Left lobe of liver (tissue), 2 donors: ENCODE data around the gene FCER2. TPM values are rescaled to one million over a fixed set of nuclear protein-coding genes. Genes with fewer than 3 reads are reported as not detected.
A peak's percentile ranks its signal among the peaks of the same experiment; 100 is the strongest.

Experiments
- ATAC-seq: fragments of 200-7000 bp; cut with Tn5 transposase; one replicate; pipeline ENCODE4 v1.9.1; 2020; ENCODE audit warnings: mild to moderate bottlenecking, moderate library complexity
- DNase-seq: peaks from one replicate; pipeline ENCODE4 v3.0.0-alpha.2; 2020; ENCODE audit warnings: low spot score
- total RNA-seq: library from RNA; stranded (reverse); gene quantifications from one replicate; pipeline ENCODE4 v1.2.1, GENCODE V29; 2021
- donor health status: DM: no; HTN: no; CAD: no; lungs with moderate emphysema.
- donor health status: DM: no; HTN: yes; CAD: no.

Gene FCER2
- total RNA-seq, 1 donor from 2014 or later: 0.45 TPM

GRCh38 chr19:7704280-7705060 is 2.5 kb upstream of the FCER2 start:
- ATAC-seq: no peak
- DNase-seq: no peak

DNA sequence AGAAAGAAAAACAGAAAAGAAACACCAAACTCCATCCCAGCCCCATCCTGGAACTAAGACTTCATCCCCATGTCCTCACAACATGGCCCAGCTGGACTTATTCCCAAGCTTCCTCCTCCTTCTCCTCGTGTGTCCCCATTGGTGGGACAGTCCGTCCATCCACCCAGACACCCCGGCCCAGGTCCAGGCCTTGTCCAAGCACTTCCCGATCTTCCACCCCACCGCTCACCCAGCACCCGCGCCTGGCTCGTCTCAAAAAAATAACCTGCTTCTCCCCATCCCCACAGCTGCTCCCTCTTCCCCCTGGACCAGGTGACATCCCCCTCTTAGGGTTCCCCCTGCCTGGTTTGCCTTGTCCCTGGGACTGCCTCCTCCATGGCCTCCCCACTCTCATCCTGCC is 1.4 kb upstream of the FCER2 start:
- no peak for ATAC-seq
- DNase-seq: no peak

DNA sequence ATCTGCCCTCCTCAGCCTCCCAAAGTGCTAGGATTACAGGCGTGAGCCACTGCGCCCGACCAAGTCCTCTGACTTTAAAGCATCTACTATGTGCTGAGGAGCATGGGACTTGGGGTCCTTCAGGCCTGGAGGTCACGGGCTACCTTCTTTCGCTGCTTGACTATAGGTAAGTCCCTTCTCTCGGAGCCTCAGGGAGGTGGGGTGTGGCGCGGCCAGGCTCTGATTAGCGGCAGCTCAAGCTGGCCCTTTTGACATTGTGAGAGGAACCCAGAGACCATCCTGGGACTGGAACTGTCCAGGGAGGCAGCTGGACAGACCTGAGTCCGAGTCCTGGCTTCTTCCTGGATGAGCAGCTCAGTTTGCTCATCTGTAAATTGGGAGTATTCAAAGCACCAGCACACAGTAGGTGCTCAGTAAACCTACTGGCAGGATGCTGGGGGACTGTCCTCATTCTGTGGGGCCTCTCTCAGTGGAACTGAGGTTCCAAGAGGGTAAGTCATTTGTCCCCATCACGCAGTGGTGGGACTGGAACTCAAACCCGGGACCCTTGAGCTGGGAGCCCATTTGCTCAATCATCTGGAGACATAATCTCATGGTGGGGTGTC is 780 bp downstream of the FCER2 start:
- DNase-seq (no peak), ATAC-seq (no peak)

- DNase-seq (no peak), ATAC-seq (no peak)
These were observed 2.2 kb downstream of the FCER2 start for GRCh38 chr19:7699417-7700401.

DNA sequence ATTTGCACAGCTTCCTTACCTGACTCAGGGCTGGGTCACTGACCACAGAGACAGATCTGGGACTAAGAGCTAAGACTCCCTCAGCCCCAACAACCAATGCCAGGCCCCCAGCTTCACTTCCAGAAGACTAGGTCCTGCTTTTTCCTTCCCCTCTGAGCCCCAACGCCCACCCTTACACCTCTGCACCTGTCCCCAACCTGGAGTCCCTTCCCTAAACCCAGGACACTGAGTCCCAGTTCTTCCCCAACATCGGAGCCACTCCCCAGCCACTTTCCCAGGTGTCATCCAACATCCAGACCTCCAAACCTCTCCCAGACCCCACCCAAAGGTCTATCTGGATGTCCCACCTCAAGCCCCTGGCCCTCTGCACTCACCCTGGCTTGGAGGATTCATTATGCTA is 2.9 kb downstream of the FCER2 start:
- ATAC-seq (no peak), DNase-seq (no peak)

DNA sequence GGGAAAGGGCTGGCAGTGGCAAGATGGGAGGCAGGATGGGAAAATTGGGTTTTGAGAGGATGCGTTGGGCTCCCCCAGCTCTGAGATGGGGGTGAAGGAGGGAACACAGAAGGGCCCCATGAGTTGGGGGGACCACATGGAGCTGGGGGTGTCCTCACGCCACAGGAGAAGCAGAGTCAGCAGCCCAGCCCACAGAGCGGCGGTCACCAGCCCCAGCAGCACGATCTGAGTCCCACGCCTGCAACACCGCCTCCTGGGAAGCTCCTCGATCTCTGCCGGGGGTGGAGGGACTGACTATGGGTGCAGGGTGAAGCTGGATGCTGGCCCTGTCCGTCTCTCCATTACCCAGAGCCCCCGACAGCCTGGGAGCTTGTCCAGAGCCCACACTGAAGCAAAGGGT is 3.3 kb downstream of the FCER2 start:
- no peak for ATAC-seq
- no peak for DNase-seq

GRCh38 chr19:7697721-7698287 is 4.1 kb downstream of the FCER2 start:
- no peak for DNase-seq
- ATAC-seq: no peak

DNA sequence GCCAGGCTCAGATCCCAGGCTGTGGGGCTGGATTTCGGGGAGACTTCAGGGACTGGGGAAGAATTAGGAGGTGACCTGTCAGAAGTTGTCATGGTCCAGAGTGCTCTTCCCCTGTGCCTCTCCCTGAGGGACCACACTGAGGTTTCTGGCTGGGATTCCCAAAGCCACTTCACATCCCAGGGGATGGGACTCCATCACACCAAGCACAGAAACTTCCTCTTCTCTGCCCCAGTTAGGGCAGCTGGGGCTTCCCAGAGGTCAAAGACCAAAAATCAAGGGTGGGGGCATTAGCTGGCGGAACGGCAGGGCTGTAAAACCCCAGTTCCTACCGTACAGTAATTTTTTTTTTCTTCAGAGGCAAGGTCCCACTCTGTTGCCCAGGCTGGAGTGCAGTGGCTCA is 7.4 kb downstream of the FCER2 start:
- ATAC-seq (no peak), DNase-seq (no peak)

GRCh38 chr19:7692417-7693088 is 9.4 kb downstream of the FCER2 start:
- ATAC-seq: no peak
- no peak for DNase-seq

DNA sequence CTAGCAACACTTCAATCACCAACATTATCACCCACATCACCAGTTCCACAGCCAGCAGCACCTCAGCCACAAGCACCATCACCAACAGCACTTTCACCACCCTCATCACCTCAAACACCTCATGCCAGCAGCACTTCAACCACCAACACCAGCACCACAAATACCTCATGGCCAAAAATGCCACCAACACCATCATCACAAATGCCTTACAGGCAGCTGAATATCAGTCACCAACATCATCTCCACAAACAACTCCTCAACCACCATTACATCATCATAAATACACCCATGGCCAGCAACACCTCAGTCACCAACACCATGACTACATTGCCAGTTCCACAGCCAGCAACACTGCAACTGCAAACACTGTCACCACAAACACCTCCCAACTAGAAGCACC is 10.4 kb downstream of the FCER2 start:
- DNase-seq: no peak

GRCh38 chr19:7690779-7691258 is 11.1 kb downstream of the FCER2 start:
- no peak for DNase-seq
- ATAC-seq: no peak

More for the DNA sequence above, 10.4 kb downstream of the FCER2 start:
- ATAC-seq: no peak

DNA sequence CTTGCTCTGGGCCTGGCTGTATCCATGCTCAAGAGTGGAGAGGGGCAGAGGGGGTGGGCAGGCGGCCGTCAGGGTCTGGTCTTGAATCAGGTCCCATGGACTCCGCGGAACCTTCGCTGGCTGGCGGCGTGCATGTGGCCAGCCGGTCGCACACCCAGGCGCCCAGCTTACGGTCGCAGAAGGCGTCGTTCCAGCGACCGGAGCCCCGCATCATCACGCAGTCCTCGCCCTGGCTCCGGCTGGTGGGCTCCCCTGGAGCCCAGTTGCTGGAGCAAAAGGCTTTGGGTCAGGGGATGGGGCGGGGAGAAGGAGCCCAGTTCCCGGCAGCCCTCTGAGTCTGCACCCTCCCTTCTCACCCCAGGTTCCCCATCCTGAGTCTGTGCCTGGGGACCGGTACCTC is 12.8 kb downstream of the FCER2 start:
- ATAC-seq (no peak), DNase-seq (no peak)

DNA sequence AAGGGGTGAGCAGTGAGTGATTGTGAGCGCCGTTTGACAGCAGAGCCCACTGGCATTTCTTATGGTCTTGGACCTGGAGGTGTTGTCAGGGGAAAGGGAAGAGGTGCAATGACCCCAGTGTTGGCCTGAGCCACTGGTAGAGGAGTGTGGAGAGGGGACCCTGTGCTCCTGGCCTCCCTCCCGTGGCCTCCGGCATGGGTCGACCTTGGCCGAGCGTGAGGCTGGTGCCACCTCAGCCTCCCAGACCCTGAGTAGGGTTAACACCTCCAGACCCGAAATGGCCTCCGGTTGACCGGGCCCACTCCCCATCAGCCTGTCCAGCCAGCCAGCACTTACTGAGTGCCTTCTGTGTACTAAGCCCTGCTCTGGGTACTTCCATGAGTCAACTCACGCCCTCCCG is 14.8 kb downstream of the FCER2 start:
- ATAC-seq (no peak), DNase-seq (no peak)

DNA sequence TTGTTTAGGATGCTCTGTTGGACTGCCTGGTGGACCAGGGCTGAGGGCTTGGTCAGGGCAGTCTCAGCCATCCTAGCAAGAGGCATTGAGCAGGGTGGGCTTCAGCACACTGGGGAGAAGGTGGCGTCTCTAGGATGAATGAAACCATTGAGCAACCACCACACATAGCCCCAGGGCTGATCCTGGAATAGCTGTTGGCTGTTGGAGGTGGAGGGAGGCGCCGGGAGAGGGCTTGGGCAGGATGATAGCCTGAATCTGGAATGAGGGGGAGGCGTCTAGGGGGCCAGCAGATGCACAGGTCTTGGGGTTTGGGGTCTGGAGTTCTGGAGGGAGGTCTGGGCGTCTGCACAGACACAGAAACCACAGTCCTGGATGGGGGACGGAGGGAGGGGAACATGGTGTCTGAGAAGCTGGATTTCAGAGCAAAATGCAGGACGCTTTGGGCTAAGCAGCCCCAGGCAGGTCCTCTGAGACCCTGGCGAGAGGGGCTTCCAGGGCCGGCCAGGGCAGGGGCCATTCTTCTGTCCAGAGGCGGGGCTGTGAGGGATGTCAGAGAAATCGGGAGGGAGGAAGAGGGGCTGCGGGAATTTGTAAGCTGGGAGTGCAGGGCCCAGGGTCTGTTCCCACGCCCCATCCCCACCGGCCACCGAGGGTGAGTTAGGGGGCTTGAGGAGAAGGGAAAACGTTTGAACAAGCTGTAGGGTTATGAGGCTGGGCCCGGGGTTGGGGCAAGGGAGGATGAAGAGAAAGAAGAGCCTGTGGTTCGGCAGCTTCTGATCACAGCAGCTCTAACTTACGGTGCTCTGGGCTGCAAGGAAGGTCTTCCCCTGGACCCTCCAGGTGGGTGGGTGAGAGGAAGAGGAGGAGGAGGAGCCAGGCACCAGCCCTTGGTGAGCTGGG is 16.1 kb downstream of the FCER2 start:
- DNase-seq: no peak

DNA sequence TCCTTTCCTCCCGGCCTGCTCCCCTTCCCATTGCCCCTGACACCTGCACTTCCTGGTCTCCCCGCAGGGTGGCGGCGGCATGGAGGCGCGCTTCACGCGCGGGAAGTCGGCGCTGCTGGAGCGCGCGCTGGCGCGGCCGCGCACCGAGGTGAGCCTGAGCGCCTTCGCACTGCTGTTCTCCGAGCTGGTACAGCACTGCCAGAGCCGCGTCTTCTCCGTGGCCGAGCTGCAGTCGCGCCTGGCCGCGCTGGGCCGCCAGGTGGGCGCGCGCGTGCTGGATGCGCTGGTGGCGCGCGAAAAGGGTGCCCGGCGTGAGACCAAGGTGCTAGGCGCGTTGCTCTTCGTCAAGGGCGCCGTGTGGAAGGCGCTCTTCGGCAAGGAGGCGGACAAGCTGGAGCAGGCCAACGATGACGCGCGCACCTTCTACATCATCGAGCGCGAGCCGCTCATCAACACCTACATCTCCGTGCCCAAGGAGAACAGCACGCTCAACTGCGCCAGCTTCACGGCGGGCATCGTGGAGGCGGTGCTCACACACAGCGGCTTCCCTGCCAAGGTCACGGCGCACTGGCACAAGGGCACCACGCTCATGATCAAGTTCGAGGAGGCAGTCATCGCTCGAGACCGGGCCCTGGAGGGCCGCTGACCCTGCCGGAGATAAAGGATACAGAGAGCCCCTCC is 19.6 kb downstream of the FCER2 start:
- no peak for DNase-seq
- ATAC-seq: no peak

More for the DNA sequence above, 16.1 kb downstream of the FCER2 start:
- no peak for ATAC-seq

DNA sequence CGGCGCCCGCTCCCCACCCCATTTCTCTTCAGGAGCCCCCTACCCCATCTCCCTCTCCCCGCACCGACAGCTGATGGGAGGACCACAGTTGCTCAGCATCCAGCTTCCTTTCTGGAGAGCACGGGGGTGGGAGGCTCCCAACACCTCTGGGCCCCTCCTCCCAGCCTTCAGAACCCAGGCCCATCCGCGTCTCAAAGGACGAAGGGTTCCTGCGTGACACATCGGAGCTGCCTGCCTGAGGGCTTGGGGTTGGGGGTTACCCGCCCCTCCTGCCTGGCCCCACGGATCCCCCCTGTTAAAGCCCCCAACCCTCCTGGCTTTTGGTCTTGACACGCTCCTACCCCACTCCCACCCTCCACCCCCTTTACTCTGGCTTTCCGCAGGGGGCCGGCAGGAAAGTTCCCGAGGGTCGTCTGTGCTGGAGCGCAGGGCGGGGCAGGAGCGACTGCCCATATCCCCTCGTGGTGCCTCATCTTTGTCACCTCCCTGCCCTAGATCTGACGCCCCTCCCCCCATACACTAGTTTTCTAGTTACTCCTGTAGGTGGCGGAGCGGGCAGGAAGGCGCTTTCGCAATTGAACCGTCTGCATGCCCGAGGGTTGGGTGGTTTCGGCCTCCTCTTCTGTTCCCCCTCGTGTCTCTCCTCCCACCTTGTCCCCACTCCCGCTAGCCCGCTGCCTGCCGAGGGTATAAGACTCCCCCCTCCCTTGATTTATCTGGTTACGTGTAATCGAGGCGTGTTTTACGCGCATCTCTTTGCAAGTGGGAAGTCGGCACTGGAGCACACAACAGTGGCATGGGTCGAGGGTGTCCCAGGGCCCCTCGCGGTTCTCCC is 20.4 kb downstream of the FCER2 start:
- ATAC-seq: peak; percentile 70
- DNase-seq: peak; percentile 78

- ATAC-seq: peak; percentile 94
These were observed 21.2 kb downstream of the FCER2 start, which contains the start of gene TRAPPC5 for GRCh38 chr19:7680606-7681339. Gene TRAPPC5 (plus strand): TSS chr19:7680833. CDS start chr19:7682254, 1,421 bp downstream.

More at GRCh38 chr19:7680606-7681339, 21.2 kb downstream of the FCER2 start, which contains the start of gene TRAPPC5:
- DNase-seq: peak; percentile 89
